HCT116 (cell line): ENCODE results near the gene ENOX1. TPM values are rescaled to one million over a fixed set of nuclear protein-coding genes. Genes with fewer than 3 reads are reported as not detected.

Experiments
- ATAC-seq: fragments of 200-7000 bp; cut with Tn5 transposase; 2 replicates; pipeline ENCODE4 v1.9.1; 2020; ENCODE audit warnings: mild to moderate bottlenecking, moderate library complexity
- BruUV-seq: library from RNA; stranded (reverse); fragments of 400-500 nt; replicated peaks from 2 replicates; lab custom pipeline; 2021; lab: Mats Ljungman, UMichigan
- CTCF ChIA-PET: fragments of 300-600 bp; sonication (Branson Sonifier 250); formaldehyde crosslinking; loops from one replicate; lab custom pipeline; 2021; ENCODE audit warnings: antibody characterized with exemption; lab: Charles Lee
- POLR2A ChIA-PET: fragments of 300-600, 350-600 bp; sonication (Branson Sonifier 250); formaldehyde crosslinking; loops from one replicate; lab custom pipeline; 2021; ENCODE audit warnings: antibody characterized with exemption; lab: Charles Lee
- RAD21 ChIA-PET, 2 experiments: fragments of 300-600 bp; sonication (Branson Sonifier 250); formaldehyde crosslinking; loops; one replicate each; lab custom pipeline; 2023; ENCODE audit warnings: low total read pairs in 2 of 2; ENCODE audit not compliant: uncharacterized antibody in 2 of 2, unreplicated experiment in 2 of 2, low non-redundant PET in 1 of 2; lab: Charles Lee
- DNase-seq: peaks from one replicate; pipeline ENCODE4 v3.0.0-alpha.2; 2010; ENCODE audit warnings: low read depth, low spot score
- H2AFZ ChIP-seq: fragments of 200-600 bp; shearing (Covaris generic), sonication (generic); 2 replicates; pipeline ENCODE4 v1.6.1; 2017; ENCODE audit warnings: low read depth, mixed run types, mixed read lengths, antibody characterized with exemption, low read length; ENCODE audit not compliant: poor library complexity, severe bottlenecking
- H3K27ac ChIP-seq: 2 replicates; pipeline ENCODE4 v1.5.1; 2012; ENCODE audit warnings: low read depth, low read length
- H3K27me3 ChIP-seq: fragments of 200-600 bp; sonication (generic); 2 replicates; pipeline ENCODE4 v1.6.1; 2016; ENCODE audit warnings: mixed run types, low read length, mixed read lengths; ENCODE audit not compliant: insufficient read depth
- H3K36me3 ChIP-seq, 2 experiments: fragments of 200-500 bp in 1 of 2; fragments of 200-600 bp in 1 of 2; sonication (Bioruptor generic) in 1 of 2; sonication (generic) in 1 of 2; 2 replicates each; pipeline versions ENCODE4 v1.5.1 to v1.6.1; 2014 to 2016; ENCODE audit warnings: low read length in 2 of 2, inconsistent platforms in 1 of 2, mixed read lengths in 1 of 2, mixed run types in 1 of 2; ENCODE audit not compliant: insufficient read depth in 2 of 2, control insufficient read depth in 1 of 2
- H3K4me1 ChIP-seq, 2 experiments: fragments of 200-600 bp in 1 of 2; sonication (generic) in 1 of 2; 2 replicates each; pipeline versions ENCODE4 v1.5.1 to v1.6.1; 2012 to 2017; ENCODE audit warnings: low read length in 2 of 2, inconsistent platforms in 1 of 2, mild to moderate bottlenecking in 1 of 2, mixed read lengths in 1 of 2, mixed run types in 1 of 2, moderate library complexity in 1 of 2; ENCODE audit not compliant: insufficient read depth in 2 of 2, control insufficient read depth in 1 of 2
- H3K4me2 ChIP-seq: fragments of 200-600 bp; sonication (generic); 2 replicates; pipeline ENCODE4 v1.6.1; 2017; ENCODE audit warnings: mixed run types, low read length, mixed read lengths
- H3K4me3 ChIP-seq, 2 experiments: fragments of 200-600 bp in 1 of 2; sonication (generic) in 1 of 2; replicated peaks in 1 of 2; 2 replicates each; pipeline ENCODE4 v1.5.1; 2011 to 2016; ENCODE audit warnings: low read length in 2 of 2, control low read depth in 1 of 2, low read depth in 1 of 2, mild to moderate bottlenecking in 1 of 2, mixed read lengths in 1 of 2, mixed run types in 1 of 2
- H3K79me2 ChIP-seq: fragments of 200-600 bp; sonication (generic); 2 replicates; pipeline ENCODE4 v1.6.1; 2017; ENCODE audit warnings: mild to moderate bottlenecking, mixed run types, low read length, moderate library complexity, mixed read lengths; ENCODE audit not compliant: insufficient read depth
- H3K9ac ChIP-seq: fragments of 200-600 bp; sonication (generic); 2 replicates; pipeline ENCODE4 v1.6.1; 2016; ENCODE audit warnings: low read length, mixed read lengths
- H3K9me2 ChIP-seq: fragments of 200-600 bp; sonication (generic), shearing (Covaris generic); 2 replicates; pipeline ENCODE4 v1.6.1; 2017; ENCODE audit warnings: mixed run types, mild to moderate bottlenecking, moderate library complexity; ENCODE audit not compliant: insufficient read depth
- H3K9me3 ChIP-seq, 2 experiments: fragments of 200-500 bp in 1 of 2; fragments of 200-600 bp in 1 of 2; sonication (Bioruptor generic) in 1 of 2; sonication (generic) in 1 of 2; 2 replicates each; pipeline ENCODE4 v1.6.1; 2014 to 2017; ENCODE audit warnings: low read length in 2 of 2, mixed read lengths in 2 of 2, inconsistent platforms in 1 of 2, low read depth in 1 of 2, mild to moderate bottlenecking in 1 of 2, mixed run types in 1 of 2, moderate library complexity in 1 of 2; ENCODE audit not compliant: control insufficient read depth in 1 of 2, insufficient read depth in 1 of 2
- H4K20me1 ChIP-seq: fragments of 200-600 bp; sonication (generic), shearing (Covaris generic); 2 replicates; pipeline ENCODE4 v1.6.1; 2017; ENCODE audit warnings: mixed run types, mild to moderate bottlenecking, moderate library complexity; ENCODE audit not compliant: insufficient read depth
- CBX3 ChIP-seq: IDR thresholded peaks from 2 replicates; pipeline ENCODE4 v1.6.1; 2012; ENCODE audit warnings: low read depth
- EGR1 ChIP-seq: IDR thresholded peaks from 2 replicates; pipeline ENCODE4 v1.6.1; 2012; ENCODE audit warnings: low read depth
- EZH2phosphoT487 ChIP-seq: fragments of 200-600 bp; IDR thresholded peaks from 2 replicates; pipeline ENCODE4 v1.6.1; 2018; ENCODE audit warnings: antibody characterized with exemption, borderline replicate concordance
- FOSL1 ChIP-seq: IDR thresholded peaks from 2 replicates; pipeline ENCODE4 v1.6.1; 2012; ENCODE audit warnings: low read depth
- JUND ChIP-seq: IDR thresholded peaks from 2 replicates; pipeline ENCODE4 v1.6.1; 2012
- POLR2AphosphoS5 ChIP-seq: IDR thresholded peaks from 2 replicates; pipeline ENCODE4 v1.6.1; 2011; ENCODE audit warnings: mild to moderate bottlenecking, low read depth, low read length, moderate library complexity
- RAD21 ChIP-seq: IDR thresholded peaks from 2 replicates; pipeline ENCODE4 v1.6.1; 2012; ENCODE audit warnings: low read depth, mild to moderate bottlenecking
- SIN3A ChIP-seq: IDR thresholded peaks from 2 replicates; pipeline ENCODE4 v1.6.1; 2012; ENCODE audit warnings: low read depth
- SP1 ChIP-seq: IDR thresholded peaks from 2 replicates; pipeline ENCODE4 v1.6.1; 2012; ENCODE audit warnings: low read depth
- ZNF274 ChIP-seq: fragments of 200-500 bp; sonication (Bioruptor generic); IDR thresholded peaks from 2 replicates; pipeline ENCODE4 v1.6.1; 2014; ENCODE audit warnings: mild to moderate bottlenecking, low read depth, low read length, inconsistent platforms
- intact Hi-C: fragments of 100-400 bp; cut with micrococcal nuclease; formaldehyde crosslinking; loops from 2 replicates; pipeline ENCODE4 v1.10.0; 2022
- total RNA-seq: library from RNA; stranded (reverse); gene quantifications from one replicate; pipeline ENCODE4 v1.2.1, GENCODE V29; 2021; ENCODE audit not compliant: unreplicated experiment
- TF ChIP-seq, protein P1 (sequence below): IDR thresholded peaks from 2 replicates; pipeline ENCODE4 v1.6.1; 2012; ENCODE audit warnings: low read depth
- TF ChIP-seq, protein P2 (sequence below), 3 experiments: fragments of 200-600 bp in 1 of 3; sonication (generic) in 1 of 3; IDR thresholded peaks in 2 of 3; conservative IDR thresholded peaks in 1 of 3; 2 replicates each; pipeline ENCODE4 v1.5.1; 2012 to 2017; ENCODE audit warnings: low read depth in 2 of 3, low read length in 2 of 3, antibody characterized with exemption in 1 of 3, borderline replicate concordance in 1 of 3, control low read depth in 1 of 3, mild to moderate bottlenecking in 1 of 3, mixed read lengths in 1 of 3, mixed run types in 1 of 3, moderate library complexity in 1 of 3; ENCODE audit not compliant: insufficient read depth in 1 of 3
- TF ChIP-seq, protein P3 (sequence below): IDR thresholded peaks from 2 replicates; pipeline ENCODE4 v1.6.1; 2011; ENCODE audit warnings: mild to moderate bottlenecking, low read length, moderate library complexity; ENCODE audit not compliant: insufficient replicate concordance; ENCODE audit errors: extremely low read depth
- TF ChIP-seq, protein P4 (sequence below): IDR thresholded peaks from 2 replicates; pipeline ENCODE4 v1.6.1; 2012

Gene ENOX1
- total RNA-seq, 1 experiment from 2014 or later: 4.5 TPM

DNA sequence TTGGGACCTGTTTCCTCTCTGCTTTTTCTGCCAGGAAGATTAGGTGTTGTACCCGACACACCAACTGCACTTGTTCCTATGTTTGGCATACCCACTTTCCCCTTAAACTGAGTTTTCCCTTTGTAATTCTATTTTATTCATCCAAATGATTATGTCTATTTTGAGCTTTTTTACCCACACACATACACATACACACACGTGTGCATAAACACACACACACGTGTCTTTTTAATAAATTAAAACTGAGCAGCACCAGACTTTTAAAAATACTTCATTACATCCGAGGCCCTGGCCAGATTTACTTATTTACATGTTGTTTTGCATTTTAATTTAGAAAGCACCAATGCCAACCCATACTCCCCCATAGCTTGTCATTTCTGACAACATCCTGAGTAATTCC lies 413.4 kb downstream of the ENOX1 start (continued):
- TF ChIP-seq, protein P1, sequence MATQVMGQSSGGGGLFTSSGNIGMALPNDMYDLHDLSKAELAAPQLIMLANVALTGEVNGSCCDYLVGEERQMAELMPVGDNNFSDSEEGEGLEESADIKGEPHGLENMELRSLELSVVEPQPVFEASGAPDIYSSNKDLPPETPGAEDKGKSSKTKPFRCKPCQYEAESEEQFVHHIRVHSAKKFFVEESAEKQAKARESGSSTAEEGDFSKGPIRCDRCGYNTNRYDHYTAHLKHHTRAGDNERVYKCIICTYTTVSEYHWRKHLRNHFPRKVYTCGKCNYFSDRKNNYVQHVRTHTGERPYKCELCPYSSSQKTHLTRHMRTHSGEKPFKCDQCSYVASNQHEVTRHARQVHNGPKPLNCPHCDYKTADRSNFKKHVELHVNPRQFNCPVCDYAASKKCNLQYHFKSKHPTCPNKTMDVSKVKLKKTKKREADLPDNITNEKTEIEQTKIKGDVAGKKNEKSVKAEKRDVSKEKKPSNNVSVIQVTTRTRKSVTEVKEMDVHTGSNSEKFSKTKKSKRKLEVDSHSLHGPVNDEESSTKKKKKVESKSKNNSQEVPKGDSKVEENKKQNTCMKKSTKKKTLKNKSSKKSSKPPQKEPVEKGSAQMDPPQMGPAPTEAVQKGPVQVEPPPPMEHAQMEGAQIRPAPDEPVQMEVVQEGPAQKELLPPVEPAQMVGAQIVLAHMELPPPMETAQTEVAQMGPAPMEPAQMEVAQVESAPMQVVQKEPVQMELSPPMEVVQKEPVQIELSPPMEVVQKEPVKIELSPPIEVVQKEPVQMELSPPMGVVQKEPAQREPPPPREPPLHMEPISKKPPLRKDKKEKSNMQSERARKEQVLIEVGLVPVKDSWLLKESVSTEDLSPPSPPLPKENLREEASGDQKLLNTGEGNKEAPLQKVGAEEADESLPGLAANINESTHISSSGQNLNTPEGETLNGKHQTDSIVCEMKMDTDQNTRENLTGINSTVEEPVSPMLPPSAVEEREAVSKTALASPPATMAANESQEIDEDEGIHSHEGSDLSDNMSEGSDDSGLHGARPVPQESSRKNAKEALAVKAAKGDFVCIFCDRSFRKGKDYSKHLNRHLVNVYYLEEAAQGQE: no peak
- no peak for TF ChIP-seq CBX3

DNA sequence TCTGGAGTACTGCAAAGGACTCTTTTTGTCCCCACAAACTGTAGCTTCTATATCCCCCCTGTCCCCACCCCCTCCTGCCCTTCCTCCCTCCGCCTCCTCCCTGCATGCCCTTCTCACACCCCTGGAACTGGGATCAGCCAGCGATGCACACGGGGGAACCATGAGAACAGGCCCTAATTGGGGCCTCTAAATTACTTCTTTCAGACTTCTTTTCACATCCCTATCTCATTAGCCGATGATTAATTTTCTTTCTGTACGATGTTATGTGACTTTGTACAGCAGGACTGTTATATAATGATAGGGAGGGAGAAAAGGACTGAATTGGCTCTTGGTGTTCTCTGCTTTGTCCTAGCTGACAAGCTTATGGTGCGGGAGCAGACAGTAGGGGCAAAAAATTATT lies 415.9 kb downstream of the ENOX1 start:
- CTCF ChIA-PET: no interaction called here
- H3K27me3 ChIP-seq: no peaks in the 10 kb centered on the region
- no peak overlapping the region for H3K4me2 ChIP-seq
- H3K4me1 ChIP-seq: no peaks in the 10 kb centered on the region
- no peak overlapping the region for H3K4me3 ChIP-seq
- DNase-seq (no peak), ATAC-seq (no peak)
- RAD21 ChIA-PET: no interaction called here
- no peak overlapping the region for H3K27ac ChIP-seq
- no peak overlapping the region for H2AFZ ChIP-seq
- POLR2A ChIA-PET: no interaction called here
- H4K20me1 ChIP-seq: no peaks in the 10 kb centered on the region
- no peaks in the 10 kb centered on the region for H3K79me2 ChIP-seq
- no peak overlapping the region for H3K9ac ChIP-seq
- no peaks in the 10 kb centered on the region for H3K9me3 ChIP-seq
- H3K9me2 ChIP-seq: no peaks in the 10 kb centered on the region
- no TSS peak for BruUV-seq
- intact Hi-C loops: no loop called here
- no peaks in the 10 kb centered on the region for H3K36me3 ChIP-seq
- TF ChIP-seq, protein P2, sequence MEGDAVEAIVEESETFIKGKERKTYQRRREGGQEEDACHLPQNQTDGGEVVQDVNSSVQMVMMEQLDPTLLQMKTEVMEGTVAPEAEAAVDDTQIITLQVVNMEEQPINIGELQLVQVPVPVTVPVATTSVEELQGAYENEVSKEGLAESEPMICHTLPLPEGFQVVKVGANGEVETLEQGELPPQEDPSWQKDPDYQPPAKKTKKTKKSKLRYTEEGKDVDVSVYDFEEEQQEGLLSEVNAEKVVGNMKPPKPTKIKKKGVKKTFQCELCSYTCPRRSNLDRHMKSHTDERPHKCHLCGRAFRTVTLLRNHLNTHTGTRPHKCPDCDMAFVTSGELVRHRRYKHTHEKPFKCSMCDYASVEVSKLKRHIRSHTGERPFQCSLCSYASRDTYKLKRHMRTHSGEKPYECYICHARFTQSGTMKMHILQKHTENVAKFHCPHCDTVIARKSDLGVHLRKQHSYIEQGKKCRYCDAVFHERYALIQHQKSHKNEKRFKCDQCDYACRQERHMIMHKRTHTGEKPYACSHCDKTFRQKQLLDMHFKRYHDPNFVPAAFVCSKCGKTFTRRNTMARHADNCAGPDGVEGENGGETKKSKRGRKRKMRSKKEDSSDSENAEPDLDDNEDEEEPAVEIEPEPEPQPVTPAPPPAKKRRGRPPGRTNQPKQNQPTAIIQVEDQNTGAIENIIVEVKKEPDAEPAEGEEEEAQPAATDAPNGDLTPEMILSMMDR (IDR thresholded peaks at IDR 0.05 in 2 of 3, conservative IDR thresholded peaks at IDR 0.05 in 1 of 3; ENCODE audit: borderline replicate concordance in 1 of 3, insufficient read depth in 1 of 3, low read depth in 2 of 3, low read length in 2 of 3): no peak
- TF ChIP-seq ZNF274 (no peak), EZH2phosphoT487 (no peak), POLR2AphosphoS5 (no peak), JUND (no peak), FOSL1 (no peak), SP1 (no peak), RAD21 (no peak), SIN3A (no peak), EGR1 (no peak)
- TF ChIP-seq, protein P3, sequence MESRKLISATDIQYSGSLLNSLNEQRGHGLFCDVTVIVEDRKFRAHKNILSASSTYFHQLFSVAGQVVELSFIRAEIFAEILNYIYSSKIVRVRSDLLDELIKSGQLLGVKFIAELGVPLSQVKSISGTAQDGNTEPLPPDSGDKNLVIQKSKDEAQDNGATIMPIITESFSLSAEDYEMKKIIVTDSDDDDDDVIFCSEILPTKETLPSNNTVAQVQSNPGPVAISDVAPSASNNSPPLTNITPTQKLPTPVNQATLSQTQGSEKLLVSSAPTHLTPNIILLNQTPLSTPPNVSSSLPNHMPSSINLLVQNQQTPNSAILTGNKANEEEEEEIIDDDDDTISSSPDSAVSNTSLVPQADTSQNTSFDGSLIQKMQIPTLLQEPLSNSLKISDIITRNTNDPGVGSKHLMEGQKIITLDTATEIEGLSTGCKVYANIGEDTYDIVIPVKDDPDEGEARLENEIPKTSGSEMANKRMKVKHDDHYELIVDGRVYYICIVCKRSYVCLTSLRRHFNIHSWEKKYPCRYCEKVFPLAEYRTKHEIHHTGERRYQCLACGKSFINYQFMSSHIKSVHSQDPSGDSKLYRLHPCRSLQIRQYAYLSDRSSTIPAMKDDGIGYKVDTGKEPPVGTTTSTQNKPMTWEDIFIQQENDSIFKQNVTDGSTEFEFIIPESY: no peak
- TF ChIP-seq, protein P1: no peak
- TF ChIP-seq, protein P4, sequence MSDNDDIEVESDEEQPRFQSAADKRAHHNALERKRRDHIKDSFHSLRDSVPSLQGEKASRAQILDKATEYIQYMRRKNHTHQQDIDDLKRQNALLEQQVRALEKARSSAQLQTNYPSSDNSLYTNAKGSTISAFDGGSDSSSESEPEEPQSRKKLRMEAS: no peak
